Middle frontal gyrus (tissue), 1 donor: ENCODE results near the gene RNF144A.
"Not testable (repeated sequence)": the region's sequence is repeated elsewhere in the genome, so short reads cannot be mapped to it uniquely, and the experiment has no call there.

Experiments
- DNase-seq: peaks from one replicate; pipeline ENCODE4 v3.0.0-alpha.2; 2015; ENCODE audit warnings: low spot score; ENCODE audit errors: extremely low spot score

RNF144A gene

GRCh38 chr2:6927753-6928152 is 10.5 kb downstream of the RNF144A start:
- no peak for DNase-seq

GRCh38 chr2:6928452-6928851 is 11.2 kb downstream of the RNF144A start:
- no peak for DNase-seq

GRCh38 chr2:6929196-6929819 is 12.1 kb downstream of the RNF144A start:
- no peak for DNase-seq

- no peak for DNase-seq
Observed at GRCh38 chr2:6930923-6931647, 13.9 kb downstream of the RNF144A start.

- DNase-seq, result no peak
Observed at GRCh38 chr2:6931753-6932152, 14.5 kb downstream of the RNF144A start.

GRCh38 chr2:6932206-6932605 is 15.0 kb downstream of the RNF144A start:
- no peak for DNase-seq

GRCh38 chr2:6932828-6933227 is 15.6 kb downstream of the RNF144A start:
- DNase-seq, result no peak

GRCh38 chr2:6933911-6934310 is 16.7 kb downstream of the RNF144A start:
- no peak for DNase-seq

GRCh38 chr2:6934345-6934744 is 17.1 kb downstream of the RNF144A start:
- DNase-seq, result no peak

- DNase-seq, result no peak
Observed at GRCh38 chr2:6934758-6935651, 17.8 kb downstream of the RNF144A start.

- DNase-seq, result not testable (repeated sequence)
Observed at GRCh38 chr2:6935652-6936020, 18.4 kb downstream of the RNF144A start.

- DNase-seq, result no peak
Observed at GRCh38 chr2:6937157-6937556, 19.9 kb downstream of the RNF144A start.

GRCh38 chr2:6937582-6937981 is 20.4 kb downstream of the RNF144A start:
- no peak for DNase-seq

- DNase-seq, result no peak
Observed at GRCh38 chr2:6939071-6939470, 21.9 kb downstream of the RNF144A start.

- no peak for DNase-seq
Observed at GRCh38 chr2:6940820-6941219, 23.6 kb downstream of the RNF144A start.

- DNase-seq, result no peak
Observed at GRCh38 chr2:6941299-6942046, 24.3 kb downstream of the RNF144A start.

- no peak for DNase-seq
Observed at GRCh38 chr2:6942848-6943247, 25.6 kb downstream of the RNF144A start.

GRCh38 chr2:6943523-6943922 is 26.3 kb downstream of the RNF144A start:
- DNase-seq, result no peak

- no peak for DNase-seq
Observed at GRCh38 chr2:6943971-6944370, 26.8 kb downstream of the RNF144A start.

- no peak for DNase-seq
Observed at GRCh38 chr2:6944555-6944954, 27.3 kb downstream of the RNF144A start.

GRCh38 chr2:6945087-6945813 is 28.0 kb downstream of the RNF144A start:
- no peak for DNase-seq
